GM20000 (cell line): ENCODE data around the gene ILF3.

Source experiments
- DNase-seq: peaks from one replicate; pipeline ENCODE4 v3.0.0; 2012; ENCODE audit warnings: low spot score
- TF ChIP-seq, protein P1 (sequence below): IDR thresholded peaks from 2 replicates; pipeline ENCODE4 v1.5.1; 2012; ENCODE audit warnings: mild to moderate bottlenecking, control low read depth; ENCODE audit errors: extremely low read depth, missing control alignments

The ILF3 gene

GRCh38 chr19:10653732-10654609 is at the start of gene ILF3:
ILF3 (plus strand) TSS chr19:10654346; CDS start chr19:10670606, 16,260 bp downstream.
- TF ChIP-seq, protein P1, sequence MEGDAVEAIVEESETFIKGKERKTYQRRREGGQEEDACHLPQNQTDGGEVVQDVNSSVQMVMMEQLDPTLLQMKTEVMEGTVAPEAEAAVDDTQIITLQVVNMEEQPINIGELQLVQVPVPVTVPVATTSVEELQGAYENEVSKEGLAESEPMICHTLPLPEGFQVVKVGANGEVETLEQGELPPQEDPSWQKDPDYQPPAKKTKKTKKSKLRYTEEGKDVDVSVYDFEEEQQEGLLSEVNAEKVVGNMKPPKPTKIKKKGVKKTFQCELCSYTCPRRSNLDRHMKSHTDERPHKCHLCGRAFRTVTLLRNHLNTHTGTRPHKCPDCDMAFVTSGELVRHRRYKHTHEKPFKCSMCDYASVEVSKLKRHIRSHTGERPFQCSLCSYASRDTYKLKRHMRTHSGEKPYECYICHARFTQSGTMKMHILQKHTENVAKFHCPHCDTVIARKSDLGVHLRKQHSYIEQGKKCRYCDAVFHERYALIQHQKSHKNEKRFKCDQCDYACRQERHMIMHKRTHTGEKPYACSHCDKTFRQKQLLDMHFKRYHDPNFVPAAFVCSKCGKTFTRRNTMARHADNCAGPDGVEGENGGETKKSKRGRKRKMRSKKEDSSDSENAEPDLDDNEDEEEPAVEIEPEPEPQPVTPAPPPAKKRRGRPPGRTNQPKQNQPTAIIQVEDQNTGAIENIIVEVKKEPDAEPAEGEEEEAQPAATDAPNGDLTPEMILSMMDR: no peak
- peak; percentile 98 for DNase-seq

GRCh38 chr19:10604460-10604980 is 49.6 kb upstream of the ILF3 start:
- TF ChIP-seq, protein P1: no peak
- DNase-seq: peak; percentile 66

GRCh38 chr19:10611907-10612306 is 42.2 kb upstream of the ILF3 start:
- DNase-seq: no peak
- TF ChIP-seq, protein P1: no peak

- TF ChIP-seq, protein P1: no peak
Measured at GRCh38 chr19:10612499-10613119, 41.5 kb upstream of the ILF3 start.

GRCh38 chr19:10615429-10616023 is 38.6 kb upstream of the ILF3 start:
- no peak for DNase-seq
- TF ChIP-seq, protein P1: no peak

More at GRCh38 chr19:10612499-10613119, 41.5 kb upstream of the ILF3 start:
- DNase-seq: no peak

- no peak for DNase-seq
- TF ChIP-seq, protein P1: no peak
Measured at GRCh38 chr19:10617409-10618121, 36.6 kb upstream of the ILF3 start.
